ENCODE results near the gene BATF3.
A peak's percentile ranks its signal among the peaks of the same experiment; 100 is the strongest.
"Not testable (repeated sequence)": the region's sequence is repeated elsewhere in the genome, so short reads cannot be mapped to it uniquely, and the experiment has no call there.

The BATF3 gene, protein sequence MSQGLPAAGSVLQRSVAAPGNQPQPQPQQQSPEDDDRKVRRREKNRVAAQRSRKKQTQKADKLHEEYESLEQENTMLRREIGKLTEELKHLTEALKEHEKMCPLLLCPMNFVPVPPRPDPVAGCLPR

GRCh38 chr1:212699625-212700222, at the start of gene BATF3:
BATF3 (minus strand) TSS chr1:212699840; CDS start chr1:212699762, 78 bp downstream.
- DNase-seq (ENCODE audit: low read depth in 2 of 2): peak in 1 of 2 donors; percentile 48

DNA sequence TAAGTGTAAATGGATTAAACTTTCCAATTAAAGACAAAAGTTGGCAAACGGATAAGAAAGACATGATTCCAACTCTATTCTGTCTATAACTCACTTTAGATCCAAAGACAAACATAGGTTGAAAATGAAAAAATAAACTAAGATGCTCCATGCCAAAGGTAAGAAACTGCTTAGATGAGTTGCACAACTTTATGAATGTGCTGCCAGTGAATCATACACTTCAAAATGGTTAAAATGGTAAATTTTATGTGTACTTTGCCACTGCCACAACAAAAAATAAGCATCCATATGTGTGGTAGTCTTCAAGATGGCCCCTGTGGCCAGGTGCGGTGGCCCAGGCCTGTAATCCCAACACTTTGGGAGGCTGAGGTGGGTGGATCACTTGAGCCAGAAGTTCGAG, 46.9 kb upstream of the BATF3 start:
- no peak for DNase-seq (ENCODE audit: low read depth in 2 of 2)

- no peak for DNase-seq (ENCODE audit: low read depth in 2 of 2)
Observed at GRCh38 chr1:212745303-212745702, 45.7 kb upstream of the BATF3 start.

GRCh38 chr1:212743901-212744475, 44.3 kb upstream of the BATF3 start:
- DNase-seq (ENCODE audit: low read depth in 2 of 2): no peak

GRCh38 chr1:212738330-212738729, 38.7 kb upstream of the BATF3 start:
- DNase-seq (ENCODE audit: low read depth in 2 of 2): no peak

DNA sequence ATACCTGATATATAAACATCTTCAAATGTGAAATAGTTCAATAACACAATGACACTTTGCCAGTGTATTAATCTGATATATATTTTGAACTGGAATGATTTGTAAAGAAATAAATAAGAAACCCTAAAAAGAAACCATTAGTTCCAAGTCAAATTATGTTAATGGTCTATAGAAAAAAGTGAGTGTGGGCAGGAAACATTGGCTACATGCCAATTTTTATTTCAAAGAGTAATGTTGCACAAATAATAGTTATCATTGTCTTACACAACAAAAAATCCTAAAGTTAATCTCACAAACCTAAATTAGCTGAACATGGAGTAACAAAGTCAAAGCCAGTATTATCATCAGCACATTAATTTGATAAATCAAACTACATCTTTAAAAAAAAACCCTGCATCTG, 37.9 kb upstream of the BATF3 start:
- DNase-seq (ENCODE audit: low read depth in 2 of 2): no peak

DNA sequence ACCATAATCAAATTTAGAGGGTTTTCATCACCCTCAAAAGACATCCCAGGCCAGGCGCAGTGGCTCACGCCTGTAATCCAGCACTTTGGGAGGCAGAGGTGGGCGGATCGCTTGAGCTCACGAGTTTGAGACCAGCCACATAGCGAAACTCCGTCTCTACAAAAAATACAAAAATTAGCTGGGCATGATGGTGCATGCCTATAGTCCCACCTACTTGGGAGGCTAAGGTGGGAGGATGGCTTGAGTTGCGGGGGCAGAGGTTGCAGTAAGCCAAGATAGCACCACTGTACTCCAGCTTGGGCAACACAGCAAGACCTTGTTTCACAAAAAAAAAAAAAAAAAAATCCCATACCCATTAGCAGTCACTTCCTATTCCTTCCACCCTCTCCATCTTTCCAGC, 33.5 kb upstream of the BATF3 start:
- no peak for DNase-seq (ENCODE audit: low read depth in 2 of 2)

DNA sequence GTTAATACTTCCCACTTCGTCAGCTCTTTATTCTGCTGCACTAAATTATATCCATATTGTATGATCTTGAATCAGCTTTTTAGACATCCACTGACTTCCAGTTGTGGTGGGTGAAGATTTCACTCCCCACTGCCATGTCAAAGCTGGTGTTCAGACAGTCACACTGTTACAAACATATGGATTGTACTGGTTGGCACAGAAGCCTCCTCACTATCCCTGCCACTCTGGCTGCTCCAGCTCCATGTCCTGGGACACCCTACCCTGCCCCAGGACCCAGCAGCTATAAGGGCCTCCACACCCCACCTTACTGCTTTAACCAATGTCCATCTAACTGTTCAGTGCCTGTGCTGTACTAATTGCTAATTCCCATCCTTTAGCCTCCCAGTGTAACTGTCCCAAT, 32.0 kb upstream of the BATF3 start:
- no peak for DNase-seq (ENCODE audit: low read depth in 2 of 2)

DNA sequence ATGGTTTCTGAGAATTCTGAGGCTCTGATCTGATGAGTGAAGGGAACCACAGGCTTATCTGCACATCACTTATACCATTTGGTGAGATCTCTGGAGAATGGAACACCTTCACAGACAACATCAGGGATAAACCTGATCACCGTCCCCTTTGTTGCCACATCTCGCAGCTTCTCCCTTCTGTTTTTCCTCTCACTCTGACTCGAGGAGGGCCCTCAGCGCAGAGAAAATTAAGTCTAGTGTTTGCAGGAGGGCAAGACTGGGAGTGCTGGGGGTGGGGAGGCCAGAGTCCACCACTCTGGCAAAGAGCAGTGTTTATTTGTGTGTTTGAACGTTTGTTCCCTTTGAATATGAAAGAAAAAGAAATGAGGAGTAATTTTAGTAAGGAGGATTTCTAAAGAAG, 29.0 kb upstream of the BATF3 start:
- no peak for DNase-seq (ENCODE audit: low read depth in 2 of 2)

DNA sequence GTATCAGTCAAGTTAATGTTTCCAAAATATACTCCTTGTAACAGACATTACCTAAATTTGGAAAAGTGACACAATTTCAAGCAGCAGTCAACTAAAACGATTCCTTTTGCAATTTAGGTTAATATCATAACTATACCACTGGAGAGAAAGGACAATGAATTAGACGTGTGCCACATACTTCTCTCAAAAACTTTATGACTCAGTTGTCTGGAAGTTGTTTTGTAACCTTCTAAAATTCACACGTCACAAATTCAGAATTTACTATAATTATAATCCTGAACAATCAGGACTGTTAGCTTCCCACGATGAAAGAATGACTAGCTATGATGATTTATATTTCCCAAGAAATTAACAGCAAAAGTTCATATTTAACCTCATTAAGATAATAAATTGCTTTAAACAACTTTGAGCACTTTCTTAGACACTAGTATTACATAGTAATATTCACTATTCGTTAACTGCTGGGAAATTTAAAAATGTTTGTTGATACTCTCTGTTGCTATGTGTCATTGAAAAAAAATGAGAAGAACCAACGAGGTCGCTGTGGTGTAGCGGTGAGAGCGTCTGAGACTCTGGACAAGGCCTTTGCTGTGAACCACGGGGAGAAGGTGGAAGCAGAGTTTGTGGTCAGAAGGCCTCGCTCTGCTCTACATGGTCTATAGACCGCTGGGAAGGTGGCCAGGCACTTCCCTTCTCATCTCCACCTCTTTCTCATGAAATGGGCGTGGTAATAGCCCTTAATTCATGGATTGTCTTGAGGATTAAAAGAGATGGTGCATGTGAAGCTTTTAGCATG, 27.9 kb upstream of the BATF3 start:
- no peak for DNase-seq (ENCODE audit: low read depth in 2 of 2)

GRCh38 chr1:212724679-212725078, 25.0 kb upstream of the BATF3 start:
- not testable (repeated sequence) for DNase-seq (ENCODE audit: low read depth in 2 of 2)

GRCh38 chr1:212722270-212722957, 22.8 kb upstream of the BATF3 start:
- DNase-seq (ENCODE audit: low read depth in 2 of 2): no peak

GRCh38 chr1:212721388-212722247, 22.0 kb upstream of the BATF3 start:
- no peak for DNase-seq (ENCODE audit: low read depth in 2 of 2)

- DNase-seq (ENCODE audit: low read depth in 2 of 2): no peak
Observed at GRCh38 chr1:212719633-212720032, 20.0 kb upstream of the BATF3 start.

DNA sequence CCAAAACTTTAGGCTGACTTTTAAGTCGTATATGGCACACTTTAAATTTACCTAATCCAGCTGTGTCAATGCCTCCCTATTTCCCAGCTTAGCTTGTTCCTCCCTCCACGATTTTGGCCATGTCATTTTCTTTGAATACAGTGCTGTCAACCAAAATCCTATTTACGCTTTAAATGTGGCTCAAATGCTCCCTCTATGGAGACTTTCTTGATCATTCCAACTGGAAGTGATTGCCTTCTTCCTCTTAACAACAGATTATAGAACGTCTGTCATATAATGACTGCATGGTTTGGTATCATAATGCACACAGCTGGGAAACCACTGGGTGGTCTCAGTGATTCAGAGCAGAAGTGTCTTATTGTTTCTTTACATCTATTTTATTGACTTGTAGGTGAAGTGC, 18.9 kb upstream of the BATF3 start:
- no peak for DNase-seq (ENCODE audit: low read depth in 2 of 2)

GRCh38 chr1:212716161-212716560, 16.5 kb upstream of the BATF3 start:
- DNase-seq (ENCODE audit: low read depth in 2 of 2): no peak

GRCh38 chr1:212713465-212714136, 14.0 kb upstream of the BATF3 start:
- no peak for DNase-seq (ENCODE audit: low read depth in 2 of 2)

GRCh38 chr1:212712451-212713303, 13.0 kb upstream of the BATF3 start:
- DNase-seq (ENCODE audit: low read depth in 2 of 2): no peak

GRCh38 chr1:212711974-212712373, 12.3 kb upstream of the BATF3 start:
- not testable (repeated sequence) for DNase-seq (ENCODE audit: low read depth in 2 of 2)

GRCh38 chr1:212710566-212710965, 10.9 kb upstream of the BATF3 start:
- DNase-seq (ENCODE audit: low read depth in 2 of 2): no peak
